ENCODE results near the gene THYN1. TPM values are rescaled to one million over a fixed set of nuclear protein-coding genes. Genes with fewer than 3 reads are reported as not detected.

THYN1 gene
- total and polyA plus RNA-seq, 4 donors = 54.4 to 91.2 (median 73.2) TPM

DNA sequence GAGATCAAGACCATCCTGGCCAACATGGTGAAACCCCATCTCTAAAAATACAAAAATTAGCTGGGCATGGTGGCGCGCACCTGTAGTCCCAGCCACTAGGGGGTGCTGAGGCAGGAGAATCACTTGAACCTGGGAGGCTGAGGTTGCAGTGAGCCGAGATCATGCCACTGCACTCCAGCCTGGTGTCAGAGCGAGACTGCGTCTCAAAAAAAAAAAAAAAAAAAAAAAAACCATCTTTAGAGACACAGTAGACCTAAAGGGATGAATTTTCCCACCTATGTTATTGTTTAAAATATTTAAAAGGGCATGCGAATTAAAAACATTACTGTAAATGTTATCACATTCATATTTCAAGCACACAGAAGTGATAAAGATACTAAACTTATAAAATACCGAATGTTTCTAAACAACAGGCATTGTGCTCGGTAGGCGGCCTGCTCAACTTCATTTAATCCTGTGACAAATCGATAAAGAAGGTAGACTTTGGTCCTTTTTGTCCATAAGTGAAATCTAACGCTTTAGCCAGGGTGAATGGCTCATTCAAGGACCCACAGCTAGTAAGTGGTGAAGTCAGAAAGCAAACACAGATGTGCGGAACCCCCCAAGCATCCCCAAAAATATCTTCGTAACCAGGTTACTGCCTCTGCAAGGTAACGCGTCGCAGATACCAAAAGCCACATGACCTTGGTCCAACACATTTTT, 45.5 kb downstream of the THYN1 start:
- Histone ChIP-seq H3K27me3 (ENCODE audit: control insufficient read depth, insufficient read depth, low read length) (no peaks in the 10 kb centered on the region), H3K9me3 (ENCODE audit: control insufficient read depth, insufficient read depth, low read length) (no peaks in the 10 kb centered on the region), H3K27ac (ENCODE audit: low read depth, low read length) (no peak overlapping the region), H3K36me3 (ENCODE audit: control insufficient read depth, insufficient read depth, low read length) (peaks cover 26% of the 10 kb centered on the region), H3K4me3 (ENCODE audit: low read depth, low read length) (no peak overlapping the region), H3K4me1 (ENCODE audit: control insufficient read depth, insufficient read depth, low read length) (no peaks in the 10 kb centered on the region)
- WGBS (ENCODE audit: insufficient coverage) = 88% methylated on average over 5 of the region's 16 CpGs
- DNase-seq (ENCODE audit: low read depth in 4 of 6, low spot score in 6 of 6) = peak in 1 of 6 donors; percentile 5

DNA sequence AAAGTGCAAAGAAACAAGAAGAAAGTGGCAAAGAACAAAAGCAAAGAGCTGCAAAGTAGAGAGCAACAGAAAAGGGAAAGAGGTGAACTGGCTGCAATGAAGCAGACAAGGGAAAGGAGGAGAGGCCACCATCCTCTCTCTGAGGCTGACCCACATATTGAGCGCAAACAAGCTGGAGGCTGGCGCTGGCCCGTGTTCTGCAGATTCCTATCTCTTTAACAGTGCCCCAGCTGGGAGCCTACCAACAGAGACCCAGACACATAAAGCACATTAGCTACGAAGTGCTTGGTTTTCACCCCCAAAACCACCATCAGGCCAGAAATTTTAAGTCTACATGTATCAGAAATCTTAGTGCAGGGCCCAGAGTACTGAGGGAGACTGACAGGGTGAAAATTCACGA, 47.0 kb downstream of the THYN1 start:
- no peaks in the 10 kb centered on the region for H3K9me3 ChIP-seq (ENCODE audit: control insufficient read depth, insufficient read depth, low read length)
- H3K36me3 ChIP-seq (ENCODE audit: control insufficient read depth, insufficient read depth, low read length) = peaks cover 31% of the 10 kb centered on the region
- no peaks in the 10 kb centered on the region for H3K27me3 ChIP-seq (ENCODE audit: control insufficient read depth, insufficient read depth, low read length)
- H3K27ac ChIP-seq (ENCODE audit: low read depth, low read length) = no peak overlapping the region
- no peaks in the 10 kb centered on the region for H3K4me1 ChIP-seq (ENCODE audit: control insufficient read depth, insufficient read depth, low read length)
- no peak overlapping the region for H3K4me3 ChIP-seq (ENCODE audit: low read depth, low read length)
- 100% methylated on average over 3 of the region's 5 CpGs for WGBS (ENCODE audit: insufficient coverage)
- DNase-seq (ENCODE audit: low read depth in 4 of 6, low spot score in 6 of 6) = no peak

DNA sequence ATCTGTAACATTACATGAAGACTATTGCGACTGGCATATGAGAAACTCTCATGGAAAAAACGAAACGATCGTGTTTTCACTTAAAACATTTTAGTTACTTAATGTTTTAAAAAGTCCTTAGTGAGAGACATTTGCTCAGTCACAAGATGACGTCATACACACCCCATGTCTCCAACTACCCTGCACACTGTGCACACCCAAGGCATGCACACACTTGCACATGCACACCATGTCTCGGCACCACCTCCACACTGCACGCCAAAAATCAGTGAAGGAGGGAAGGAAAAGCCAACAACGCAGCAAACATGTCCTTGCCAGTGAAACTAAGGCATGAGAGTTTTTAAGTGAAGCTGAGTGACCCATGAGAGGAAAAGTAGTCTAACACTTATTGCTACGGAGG, 47.4 kb downstream of the THYN1 start:
- DNase-seq (ENCODE audit: low read depth in 4 of 6, low spot score in 6 of 6) = no peak
- no peak overlapping the region for H3K27ac ChIP-seq (ENCODE audit: low read depth, low read length)
- no peaks in the 10 kb centered on the region for H3K27me3 ChIP-seq (ENCODE audit: control insufficient read depth, insufficient read depth, low read length)
- no CpG with 5 or more reads among the region's 9 CpGs for WGBS (ENCODE audit: insufficient coverage)
- no peaks in the 10 kb centered on the region for H3K9me3 ChIP-seq (ENCODE audit: control insufficient read depth, insufficient read depth, low read length)
- no peak overlapping the region for H3K4me3 ChIP-seq (ENCODE audit: low read depth, low read length)
- peaks cover 35% of the 10 kb centered on the region for H3K36me3 ChIP-seq (ENCODE audit: control insufficient read depth, insufficient read depth, low read length)
- no peaks in the 10 kb centered on the region for H3K4me1 ChIP-seq (ENCODE audit: control insufficient read depth, insufficient read depth, low read length)

DNA sequence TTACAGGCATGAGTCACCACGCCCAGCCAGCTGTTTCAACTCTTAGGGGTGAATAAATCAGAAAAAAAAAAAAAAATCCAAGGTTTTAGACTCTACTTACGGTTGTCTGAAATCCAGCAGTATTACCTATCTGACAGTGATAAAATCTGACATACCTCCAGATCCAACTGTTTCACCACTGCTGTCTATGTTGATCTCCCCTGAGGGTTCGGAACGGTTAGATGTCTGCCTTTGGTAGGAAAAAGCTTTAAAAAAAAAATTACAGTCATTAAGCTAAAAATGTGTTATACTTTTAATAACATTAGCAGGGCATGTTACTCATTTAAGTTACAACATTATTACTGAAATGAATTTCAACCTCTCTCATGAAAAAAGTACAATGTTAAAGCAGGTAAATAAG, 50.5 kb downstream of the THYN1 start:
- no CpG with 5 or more reads among the region's 4 CpGs for WGBS (ENCODE audit: insufficient coverage)
- H3K4me3 ChIP-seq (ENCODE audit: low read depth, low read length) = no peak overlapping the region
- H3K27ac ChIP-seq (ENCODE audit: low read depth, low read length) = no peak overlapping the region
- no peak for DNase-seq (ENCODE audit: low read depth in 4 of 6, low spot score in 6 of 6)
- no peaks in the 10 kb centered on the region for H3K9me3 ChIP-seq (ENCODE audit: control insufficient read depth, insufficient read depth, low read length)
- H3K4me1 ChIP-seq (ENCODE audit: control insufficient read depth, insufficient read depth, low read length) = no peaks in the 10 kb centered on the region
- H3K36me3 ChIP-seq (ENCODE audit: control insufficient read depth, insufficient read depth, low read length) = peaks cover 29% of the 10 kb centered on the region
- no peaks in the 10 kb centered on the region for H3K27me3 ChIP-seq (ENCODE audit: control insufficient read depth, insufficient read depth, low read length)

DNA sequence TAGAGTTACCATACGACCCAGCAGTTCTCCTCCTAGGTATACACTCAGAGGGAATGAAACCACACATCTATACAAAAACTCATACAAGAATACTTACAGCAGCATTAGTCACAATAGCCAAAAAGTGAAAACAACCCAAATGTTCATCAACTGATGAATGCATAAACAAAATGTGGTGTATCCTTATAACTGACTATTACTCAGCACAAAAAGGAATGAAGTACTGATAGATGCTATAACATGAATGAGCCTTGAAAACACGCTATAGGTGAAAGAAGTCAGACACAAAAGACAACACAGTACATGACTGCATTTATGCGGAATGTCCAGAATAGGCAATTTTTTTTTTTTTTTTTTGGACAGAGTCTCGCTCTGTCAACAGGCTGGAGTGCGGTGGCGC, 52.5 kb downstream of the THYN1 start:
- Histone ChIP-seq H3K27ac (ENCODE audit: low read depth, low read length) (no peak overlapping the region), H3K9me3 (ENCODE audit: control insufficient read depth, insufficient read depth, low read length) (no peaks in the 10 kb centered on the region), H3K36me3 (ENCODE audit: control insufficient read depth, insufficient read depth, low read length) (peaks cover 21% of the 10 kb centered on the region), H3K4me1 (ENCODE audit: control insufficient read depth, insufficient read depth, low read length) (no peaks in the 10 kb centered on the region), H3K4me3 (ENCODE audit: low read depth, low read length) (no peak overlapping the region), H3K27me3 (ENCODE audit: control insufficient read depth, insufficient read depth, low read length) (no peaks in the 10 kb centered on the region)
- 95% methylated on average over 4 of the region's 6 CpGs for WGBS (ENCODE audit: insufficient coverage)
- no peak for DNase-seq (ENCODE audit: low read depth in 4 of 6, low spot score in 6 of 6)

DNA sequence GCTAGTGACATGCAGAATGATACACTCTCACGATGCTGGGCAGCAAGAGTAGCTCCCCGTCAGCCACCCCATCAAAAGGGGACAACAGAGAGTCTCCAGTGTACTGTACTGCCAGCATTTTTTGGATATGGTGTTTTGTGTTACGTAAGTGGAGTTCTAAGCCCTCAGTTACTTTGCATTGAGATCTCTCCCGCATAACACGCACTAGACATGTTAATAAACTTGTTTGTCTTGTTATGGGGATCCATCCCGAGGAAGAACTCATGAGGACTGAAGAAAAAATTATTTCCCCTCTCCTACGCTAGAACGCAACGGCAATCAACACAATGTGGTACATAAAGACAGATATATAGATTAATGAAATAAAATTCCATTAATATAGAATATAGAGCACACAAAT, 53.6 kb downstream of the THYN1 start:
- DNase-seq (ENCODE audit: low read depth in 4 of 6, low spot score in 6 of 6) = no peak
- H3K4me1 ChIP-seq (ENCODE audit: control insufficient read depth, insufficient read depth, low read length) = no peaks in the 10 kb centered on the region
- no peak overlapping the region for H3K4me3 ChIP-seq (ENCODE audit: low read depth, low read length)
- H3K27me3 ChIP-seq (ENCODE audit: control insufficient read depth, insufficient read depth, low read length) = no peaks in the 10 kb centered on the region
- WGBS (ENCODE audit: insufficient coverage) = 100% methylated on average over 3 of the region's 9 CpGs
- peaks cover 16% of the 10 kb centered on the region for H3K36me3 ChIP-seq (ENCODE audit: control insufficient read depth, insufficient read depth, low read length)
- no peak overlapping the region for H3K27ac ChIP-seq (ENCODE audit: low read depth, low read length)
- no peaks in the 10 kb centered on the region for H3K9me3 ChIP-seq (ENCODE audit: control insufficient read depth, insufficient read depth, low read length)

Other genes with a start within 250 kb of the THYN1 start
- 100 to 1,000 TPM; 115 to 221 TPM for gene JAM3, start 184.3 kb downstream of the THYN1 start, total RNA-seq
- 100 to 1,000 TPM in 1 of 2 donors, 10 to 100 TPM in 1; 57.9 to 100 TPM for gene JAM3, start 184.3 kb downstream of the THYN1 start, polyA plus RNA-seq (ENCODE audit: insufficient read length in 2 of 2)
- 10 to 100 TPM; 18.8 to 20.7 TPM for gene NCAPD3, start 29.4 kb downstream of the THYN1 start, total RNA-seq
- gene NCAPD3, start 29.4 kb downstream of the THYN1 start, polyA plus RNA-seq (ENCODE audit: insufficient read length in 2 of 2) = 10 to 100 TPM; 22.9 to 23.0 TPM
- gene VPS26B, start 28.7 kb downstream of the THYN1 start, total RNA-seq = 10 to 100 TPM; 51.0 to 54.3 TPM
- 100 to 1,000 TPM in 1 of 2 donors, 10 to 100 TPM in 1; 99.4 to 109 TPM for gene VPS26B, start 28.7 kb downstream of the THYN1 start, polyA plus RNA-seq (ENCODE audit: insufficient read length in 2 of 2)
- 10 to 100 TPM; 25.9 to 30.2 TPM for gene ACAD8, start 216 bp upstream of the THYN1 start, total RNA-seq
- gene ACAD8, start 216 bp upstream of the THYN1 start, polyA plus RNA-seq (ENCODE audit: insufficient read length in 2 of 2) = 10 to 100 TPM; 43.2 to 53.5 TPM
- under 1 TPM; 0.28 to 0.69 TPM for gene GLB1L3, start 23.0 kb upstream of the THYN1 start, total RNA-seq
- 1 to 10 TPM; 2.6 to 2.9 TPM for gene GLB1L3, start 23.0 kb upstream of the THYN1 start, polyA plus RNA-seq (ENCODE audit: insufficient read length in 2 of 2)
- 10 to 100 TPM in 1 of 2 donors, 1 to 10 TPM in 1; 2.0 to 11.1 TPM for gene GLB1L2, start 78.6 kb upstream of the THYN1 start, total RNA-seq
- gene GLB1L2, start 78.6 kb upstream of the THYN1 start, polyA plus RNA-seq (ENCODE audit: insufficient read length in 2 of 2) = 10 to 100 TPM; 12.8 to 14.1 TPM
- gene B3GAT1, start 158.9 kb upstream of the THYN1 start, total RNA-seq = 10 to 100 TPM; 25.5 to 31.7 TPM
- gene B3GAT1, start 158.9 kb upstream of the THYN1 start, polyA plus RNA-seq (ENCODE audit: insufficient read length in 2 of 2) = 100 to 1,000 TPM; 142 to 186 TPM